Astrocyte (in vitro differentiated cells and primary cell): Measurements from ENCODE around the gene ZNF277.

Experiments
- CTCF ChIP-seq: IDR thresholded peaks from 2 replicates; pipeline ENCODE4 v1.5.1; 2011; ENCODE audit warnings: low read depth, mild to moderate bottlenecking, inconsistent platforms, low read length, moderate library complexity; ENCODE audit not compliant: insufficient read depth
- EZH2 ChIP-seq: IDR thresholded peaks from 2 replicates; pipeline ENCODE4 v1.6.1; 2012; ENCODE audit warnings: mild to moderate bottlenecking, low read length, inconsistent platforms; ENCODE audit not compliant: insufficient read depth

GRCh38 chr7:112225006-112225405 is 18.5 kb downstream of the ZNF277 start:
- no peak for TF ChIP-seq CTCF
- no peak for TF ChIP-seq EZH2
